Measurements from ENCODE around the gene PIM3. TPM values are rescaled to one million over a fixed set of nuclear protein-coding genes. Genes with fewer than 3 reads are reported as not detected.

Gene PIM3
- total RNA-seq, 4 donors from 2014 or later = 43.8 to 75.7 (median 52.1) TPM

DNA sequence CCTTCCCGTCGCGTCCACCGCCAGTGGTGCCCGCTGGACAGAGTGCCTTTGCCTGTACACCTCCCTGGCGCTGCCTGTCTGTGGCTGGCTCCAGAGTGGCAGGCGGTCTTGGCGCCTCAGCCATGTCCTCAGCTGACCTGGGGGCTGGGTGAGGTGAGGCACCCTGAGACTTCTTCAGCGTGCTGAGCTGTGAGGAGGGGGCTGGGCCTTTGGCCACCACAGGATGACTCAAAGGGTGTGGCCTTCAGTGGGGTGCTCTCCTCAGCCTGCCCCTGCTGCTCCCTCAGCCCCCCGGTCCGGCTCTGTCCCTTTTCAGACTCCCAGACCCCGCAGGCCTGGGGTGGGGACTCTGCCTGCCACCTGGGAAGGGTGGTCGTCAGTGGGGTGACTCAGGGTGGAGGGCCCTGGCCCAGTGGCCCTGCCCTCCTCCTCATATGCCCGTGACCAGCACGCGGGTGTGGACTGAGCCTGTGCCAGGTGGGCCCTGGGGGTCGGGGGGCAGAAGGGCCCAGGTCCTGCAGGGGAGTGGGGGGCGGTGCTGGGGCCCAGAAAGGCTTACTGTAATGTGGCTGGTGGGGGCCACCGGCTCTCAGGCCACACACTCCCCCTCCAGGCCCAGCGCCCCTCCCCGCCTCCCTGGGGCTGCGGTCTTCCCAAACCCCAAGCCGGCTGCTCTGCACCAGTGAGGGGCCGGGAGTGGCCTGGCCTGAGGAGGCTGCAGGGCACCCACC lies 26.2 kb upstream of the PIM3 start:
- intact Hi-C loops (cut with DNase I) = no loop called here
- peak overlapping the region; percentile 24 to 80 (median 48) for H3K4me3 ChIP-seq
- WGBS, 2 donors = 41% methylated on average over 4 of the region's 24 CpGs; no CpG with 5 or more reads in 1 of the 2 donors
- H3K36me3 ChIP-seq = no peaks in the 10 kb centered on the region
- H3K4me1 ChIP-seq = peaks cover 48 to 97% (median 62%) of the 10 kb centered on the region in 3 donors
- peak overlapping the region; percentile 80 to 98 (median 91) for H3K27ac ChIP-seq
- TF ChIP-seq, protein P1, sequence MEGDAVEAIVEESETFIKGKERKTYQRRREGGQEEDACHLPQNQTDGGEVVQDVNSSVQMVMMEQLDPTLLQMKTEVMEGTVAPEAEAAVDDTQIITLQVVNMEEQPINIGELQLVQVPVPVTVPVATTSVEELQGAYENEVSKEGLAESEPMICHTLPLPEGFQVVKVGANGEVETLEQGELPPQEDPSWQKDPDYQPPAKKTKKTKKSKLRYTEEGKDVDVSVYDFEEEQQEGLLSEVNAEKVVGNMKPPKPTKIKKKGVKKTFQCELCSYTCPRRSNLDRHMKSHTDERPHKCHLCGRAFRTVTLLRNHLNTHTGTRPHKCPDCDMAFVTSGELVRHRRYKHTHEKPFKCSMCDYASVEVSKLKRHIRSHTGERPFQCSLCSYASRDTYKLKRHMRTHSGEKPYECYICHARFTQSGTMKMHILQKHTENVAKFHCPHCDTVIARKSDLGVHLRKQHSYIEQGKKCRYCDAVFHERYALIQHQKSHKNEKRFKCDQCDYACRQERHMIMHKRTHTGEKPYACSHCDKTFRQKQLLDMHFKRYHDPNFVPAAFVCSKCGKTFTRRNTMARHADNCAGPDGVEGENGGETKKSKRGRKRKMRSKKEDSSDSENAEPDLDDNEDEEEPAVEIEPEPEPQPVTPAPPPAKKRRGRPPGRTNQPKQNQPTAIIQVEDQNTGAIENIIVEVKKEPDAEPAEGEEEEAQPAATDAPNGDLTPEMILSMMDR (IDR thresholded peaks at IDR 0.05) = no peak
- TF ChIP-seq POLR2A (IDR thresholded peaks at IDR 0.05) = no peak
- peaks cover 0 to 10% (median 0%) of the 10 kb centered on the region in 4 donors for H3K27me3 ChIP-seq
- no peaks in the 10 kb centered on the region for H3K9me3 ChIP-seq
- DNase-seq = no peak

DNA sequence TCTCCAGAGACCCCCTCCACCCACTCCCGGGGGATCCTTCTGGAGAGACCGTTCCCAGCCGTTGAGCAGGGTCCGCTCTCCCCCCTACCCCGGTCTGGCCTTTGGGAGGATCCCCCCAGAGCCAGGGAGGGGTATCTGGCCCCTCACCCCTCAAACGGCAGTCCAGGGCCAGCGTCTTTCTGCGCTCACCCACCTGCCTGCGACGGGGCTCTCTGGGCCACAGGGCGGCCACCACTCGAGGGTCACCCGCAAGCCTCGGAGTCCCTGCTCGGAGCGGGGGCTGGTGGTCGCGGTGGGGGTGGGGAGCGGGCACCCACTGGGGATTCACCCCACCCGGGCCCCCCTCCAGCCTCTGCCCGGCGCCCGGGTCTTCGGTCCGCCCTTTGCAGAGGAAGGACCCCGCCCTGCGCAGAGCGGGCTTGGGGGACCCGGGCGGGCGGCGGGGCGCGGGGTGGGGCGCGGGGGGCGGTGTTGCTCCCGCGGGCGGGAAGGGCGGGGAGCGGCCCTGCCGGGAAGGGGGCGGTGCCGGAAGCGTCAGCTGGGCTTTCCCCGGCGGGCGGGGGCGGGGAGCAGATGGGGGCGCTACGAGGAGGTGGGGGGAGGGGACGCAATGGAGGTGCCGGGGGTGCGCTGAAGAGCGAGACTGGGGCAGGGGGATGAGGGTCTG lies 25.5 kb upstream of the PIM3 start:
- Histone ChIP-seq H3K27ac (peak overlapping the region; percentile 80 to 98 (median 91)), H3K4me1 (peaks cover 41 to 97% (median 62%) of the 10 kb centered on the region in 3 donors), H3K36me3 (no peaks in the 10 kb centered on the region), H3K27me3 (peaks cover 0 to 3% (median 0%) of the 10 kb centered on the region in 4 donors), H3K9me3 (no peaks in the 10 kb centered on the region), H3K4me3 (peak overlapping the region; percentile 24 to 80 (median 48))
- WGBS, 2 donors = no CpG with 5 or more reads among the region's 56 CpGs
- no peak for DNase-seq
- intact Hi-C loops (cut with DNase I) = no loop called here
- TF ChIP-seq, protein P1 (IDR thresholded peaks at IDR 0.05) = no peak
- no peak for TF ChIP-seq POLR2A (IDR thresholded peaks at IDR 0.05)

DNA sequence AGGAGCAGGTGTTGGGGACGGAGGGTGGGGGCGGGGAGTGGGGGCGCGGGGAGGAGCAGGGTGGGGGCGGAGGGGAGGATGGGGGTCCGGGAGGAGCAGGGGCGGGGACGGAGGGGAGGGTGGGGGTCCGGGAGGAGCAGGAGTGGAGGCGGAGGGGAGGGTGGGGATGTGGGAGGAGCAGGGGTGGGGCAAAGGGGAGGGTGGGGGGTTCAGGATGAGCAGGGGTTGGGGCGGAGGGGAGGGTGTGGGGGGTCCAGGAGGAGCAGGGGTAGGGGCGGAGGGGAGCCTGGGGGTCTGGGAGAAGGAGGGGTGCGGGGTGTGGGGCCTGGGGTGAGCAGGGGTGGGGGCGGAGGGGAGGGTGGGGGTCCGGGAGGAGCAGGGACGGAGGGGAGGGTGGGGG lies 25.0 kb upstream of the PIM3 start:
- H3K4me1 ChIP-seq = peaks cover 39 to 96% (median 59%) of the 10 kb centered on the region in 3 donors
- peak overlapping the region; percentile 80 to 98 (median 91) for H3K27ac ChIP-seq
- no peaks in the 10 kb centered on the region for H3K9me3 ChIP-seq
- peak overlapping the region; percentile 24 to 80 (median 48) for H3K4me3 ChIP-seq
- TF ChIP-seq, protein P1 (IDR thresholded peaks at IDR 0.05) = no peak
- TF ChIP-seq POLR2A (IDR thresholded peaks at IDR 0.05) = no peak
- no CpG with 5 or more reads among the region's 16 CpGs for WGBS, 2 donors
- H3K27me3 ChIP-seq = no peaks in the 10 kb centered on the region
- DNase-seq = no peak
- intact Hi-C loops (cut with DNase I) = no loop called here
- no peaks in the 10 kb centered on the region for H3K36me3 ChIP-seq

DNA sequence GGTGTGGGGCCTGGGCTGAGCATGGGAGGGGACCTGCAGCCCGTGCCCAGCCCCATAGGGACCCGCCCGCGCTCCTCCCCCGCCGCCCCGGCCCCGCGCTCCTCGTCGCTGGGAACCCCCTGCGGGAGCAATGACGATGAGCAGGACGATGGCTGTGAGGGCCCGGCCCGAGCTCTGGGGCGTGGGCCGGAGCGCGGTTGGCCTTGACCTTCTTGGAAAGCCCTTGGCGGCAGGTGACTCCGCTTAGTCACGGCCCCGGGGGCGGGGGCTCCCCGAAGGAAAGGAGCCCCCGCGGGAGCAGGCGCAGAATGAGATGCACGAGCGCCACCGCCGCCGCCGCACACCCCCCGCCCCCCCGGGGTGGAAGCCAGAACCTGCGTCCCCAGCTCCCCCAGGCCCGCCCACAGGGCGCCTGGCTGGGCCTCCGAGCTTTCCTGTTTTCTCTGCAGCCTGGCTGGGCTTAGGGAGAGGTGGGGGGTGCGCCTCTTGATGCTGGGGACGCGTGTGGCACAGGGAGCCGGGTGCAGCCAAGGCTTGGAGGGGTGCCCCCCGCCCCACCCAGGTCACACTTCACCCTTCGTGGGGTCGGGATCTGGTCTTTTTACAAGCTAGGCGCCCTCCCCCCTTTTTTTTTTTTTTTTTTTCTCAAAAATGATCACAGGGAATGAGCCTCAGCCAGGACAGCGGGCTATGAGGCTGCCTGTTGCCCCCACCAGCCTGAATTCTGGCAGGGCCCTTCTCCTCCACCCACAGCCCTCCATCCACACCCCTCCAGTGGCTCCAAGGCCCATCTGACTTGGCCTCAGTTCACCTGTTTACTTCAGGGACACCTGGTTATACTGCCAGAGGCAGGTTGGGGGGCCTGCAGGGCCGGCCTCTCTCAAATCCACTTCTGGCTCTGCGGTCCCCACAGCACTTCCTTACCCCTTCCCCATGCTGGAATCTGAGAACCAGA lies 24.3 kb upstream of the PIM3 start:
- intact Hi-C loops (cut with DNase I) = no loop called here
- H3K4me3 ChIP-seq = peak overlapping the region; percentile 24 to 80 (median 48)

More for the DNA sequence above, 24.3 kb upstream of the PIM3 start:
- 7 to 26% methylated on average over 2 to 22 of the region's 52 CpGs for WGBS, 2 donors
- TF ChIP-seq POLR2A (IDR thresholded peaks at IDR 0.05) = peak in 1 of 4 donors; percentile 70
- TF ChIP-seq, protein P1 (IDR thresholded peaks at IDR 0.05) = no peak
- peak; percentile 65 for DNase-seq
- H3K36me3 ChIP-seq = no peaks in the 10 kb centered on the region
- H3K27me3 ChIP-seq = no peaks in the 10 kb centered on the region
- no peaks in the 10 kb centered on the region for H3K9me3 ChIP-seq
- peaks cover 31 to 89% (median 53%) of the 10 kb centered on the region in 3 donors for H3K4me1 ChIP-seq
- peak overlapping the region; percentile 80 to 98 (median 91) for H3K27ac ChIP-seq
